ENCODE measurements around the gene BMP6. TPM values are rescaled to one million over a fixed set of nuclear protein-coding genes. Genes with fewer than 3 reads are reported as not detected.

The BMP6 gene
- total and polyA plus RNA-seq, 10 of the 15 experiments (the other 5 are each of a cell fraction or from before 2014, with no cell fraction given): 0.02 to 0.15 (median 0.05) TPM; not detected in 5

GRCh38 chr6:7924867-7925266 lies 199.0 kb downstream of the BMP6 start (continued):
- TF ChIP-seq, protein P1, sequence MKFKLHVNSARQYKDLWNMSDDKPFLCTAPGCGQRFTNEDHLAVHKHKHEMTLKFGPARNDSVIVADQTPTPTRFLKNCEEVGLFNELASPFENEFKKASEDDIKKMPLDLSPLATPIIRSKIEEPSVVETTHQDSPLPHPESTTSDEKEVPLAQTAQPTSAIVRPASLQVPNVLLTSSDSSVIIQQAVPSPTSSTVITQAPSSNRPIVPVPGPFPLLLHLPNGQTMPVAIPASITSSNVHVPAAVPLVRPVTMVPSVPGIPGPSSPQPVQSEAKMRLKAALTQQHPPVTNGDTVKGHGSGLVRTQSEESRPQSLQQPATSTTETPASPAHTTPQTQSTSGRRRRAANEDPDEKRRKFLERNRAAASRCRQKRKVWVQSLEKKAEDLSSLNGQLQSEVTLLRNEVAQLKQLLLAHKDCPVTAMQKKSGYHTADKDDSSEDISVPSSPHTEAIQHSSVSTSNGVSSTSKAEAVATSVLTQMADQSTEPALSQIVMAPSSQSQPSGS (IDR thresholded peaks at IDR 0.05; ENCODE audit: low read length): no peak
- TF ChIP-seq ZZZ3 (IDR thresholded peaks at IDR 0.05; ENCODE audit: control insufficient read depth, insufficient read length, low read depth) (no peak), CREB1 (IDR thresholded peaks at IDR 0.05; ENCODE audit: low read depth) (no peak), IRF5 (IDR thresholded peaks at IDR 0.05; ENCODE audit: borderline replicate concordance) (no peak), HDAC2 (IDR thresholded peaks at IDR 0.05) (no peak), SREBF2 (IDR thresholded peaks at IDR 0.05; ENCODE audit: low read length) (no peak), PML (IDR thresholded peaks at IDR 0.05; ENCODE audit: low read length) (no peak), ZBTB4 (CRISPR knock-in tag; IDR thresholded peaks at IDR 0.05) (no peak)
- TF ChIP-seq, protein P2, sequence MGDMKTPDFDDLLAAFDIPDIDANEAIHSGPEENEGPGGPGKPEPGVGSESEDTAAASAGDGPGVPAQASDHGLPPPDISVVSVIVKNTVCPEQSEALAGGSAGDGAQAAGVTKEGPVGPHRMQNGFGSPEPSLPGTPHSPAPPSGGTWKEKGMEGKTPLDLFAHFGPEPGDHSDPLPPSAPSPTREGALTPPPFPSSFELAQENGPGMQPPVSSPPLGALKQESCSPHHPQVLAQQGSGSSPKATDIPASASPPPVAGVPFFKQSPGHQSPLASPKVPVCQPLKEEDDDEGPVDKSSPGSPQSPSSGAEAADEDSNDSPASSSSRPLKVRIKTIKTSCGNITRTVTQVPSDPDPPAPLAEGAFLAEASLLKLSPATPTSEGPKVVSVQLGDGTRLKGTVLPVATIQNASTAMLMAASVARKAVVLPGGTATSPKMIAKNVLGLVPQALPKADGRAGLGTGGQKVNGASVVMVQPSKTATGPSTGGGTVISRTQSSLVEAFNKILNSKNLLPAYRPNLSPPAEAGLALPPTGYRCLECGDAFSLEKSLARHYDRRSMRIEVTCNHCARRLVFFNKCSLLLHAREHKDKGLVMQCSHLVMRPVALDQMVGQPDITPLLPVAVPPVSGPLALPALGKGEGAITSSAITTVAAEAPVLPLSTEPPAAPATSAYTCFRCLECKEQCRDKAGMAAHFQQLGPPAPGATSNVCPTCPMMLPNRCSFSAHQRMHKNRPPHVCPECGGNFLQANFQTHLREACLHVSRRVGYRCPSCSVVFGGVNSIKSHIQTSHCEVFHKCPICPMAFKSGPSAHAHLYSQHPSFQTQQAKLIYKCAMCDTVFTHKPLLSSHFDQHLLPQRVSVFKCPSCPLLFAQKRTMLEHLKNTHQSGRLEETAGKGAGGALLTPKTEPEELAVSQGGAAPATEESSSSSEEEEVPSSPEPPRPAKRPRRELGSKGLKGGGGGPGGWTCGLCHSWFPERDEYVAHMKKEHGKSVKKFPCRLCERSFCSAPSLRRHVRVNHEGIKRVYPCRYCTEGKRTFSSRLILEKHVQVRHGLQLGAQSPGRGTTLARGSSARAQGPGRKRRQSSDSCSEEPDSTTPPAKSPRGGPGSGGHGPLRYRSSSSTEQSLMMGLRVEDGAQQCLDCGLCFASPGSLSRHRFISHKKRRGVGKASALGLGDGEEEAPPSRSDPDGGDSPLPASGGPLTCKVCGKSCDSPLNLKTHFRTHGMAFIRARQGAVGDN (IDR thresholded peaks at IDR 0.05): no peak

Other genes starting within 250 kb of the BMP6 start
- gene DSP, start 184.4 kb upstream of the BMP6 start, total RNA-seq (2014; rRNA removed): under 0.01 TPM in 1 of 2 replicates, not detected in the other
- gene DSP, start 184.4 kb upstream of the BMP6 start, total RNA-seq (2014; rRNA removed; fragmentation: Illumina TruSeq; extraction: Trizol): not detected in 2 replicates
- gene DSP, start 184.4 kb upstream of the BMP6 start, total RNA-seq (2021): 0.21 and 0.36 TPM in 2 replicates
- 0.01 TPM in 1 of 2 replicates, not detected in the other for gene DSP, start 184.4 kb upstream of the BMP6 start, polyA plus RNA-seq (2011; rRNA removed)
- gene DSP, start 184.4 kb upstream of the BMP6 start, polyA plus RNA-seq (2014; fragmentation: Illumina TruSeq; extraction: Trizol): 0.01 TPM in 1 of 2 replicates, not detected in the other
- gene DSP, start 184.4 kb upstream of the BMP6 start, polyA plus RNA-seq (2014; fragmentation: Nextera tagmentation; extraction: Ambion mirVana): not detected
- not detected in 2 replicates for gene DSP, start 184.4 kb upstream of the BMP6 start, polyA plus RNA-seq (2014; rRNA removed)
- under 1 TPM; 0.07 to 0.23 TPM for gene DSP, start 184.4 kb upstream of the BMP6 start, polyA plus RNA-seq (2016; fragmentation: Nextera tagmentation; extraction: Ambion mirVana)
- gene SNRNP48, start 135.9 kb upstream of the BMP6 start, total RNA-seq (2014; rRNA removed): 8.8 and 11.7 TPM in 2 replicates
- gene SNRNP48, start 135.9 kb upstream of the BMP6 start, total RNA-seq (2014; rRNA removed; fragmentation: Illumina TruSeq; extraction: Trizol): 12.7 and 12.8 TPM in 2 replicates
- 7.6 and 10.5 TPM in 2 replicates for gene SNRNP48, start 135.9 kb upstream of the BMP6 start, total RNA-seq (2021)
- 14.4 and 23.2 TPM in 2 replicates for gene SNRNP48, start 135.9 kb upstream of the BMP6 start, polyA plus RNA-seq (2011; rRNA removed)
- gene SNRNP48, start 135.9 kb upstream of the BMP6 start, polyA plus RNA-seq (2014; fragmentation: Illumina TruSeq; extraction: Trizol): 14.1 and 19.4 TPM in 2 replicates
- 1 to 10 TPM; 3.2 to 5.0 TPM for gene SNRNP48, start 135.9 kb upstream of the BMP6 start, polyA plus RNA-seq (2014; fragmentation: Nextera tagmentation; extraction: Ambion mirVana)
- 7.1 and 9.1 TPM in 2 replicates for gene SNRNP48, start 135.9 kb upstream of the BMP6 start, polyA plus RNA-seq (2014; rRNA removed)
- gene SNRNP48, start 135.9 kb upstream of the BMP6 start, polyA plus RNA-seq (2016; fragmentation: Nextera tagmentation; extraction: Ambion mirVana): 1 to 10 TPM; 5.4 to 6.9 TPM
- gene TXNDC5, start 184.7 kb downstream of the BMP6 start, total RNA-seq (2014; rRNA removed): 173 and 181 TPM in 2 replicates
- 128 and 143 TPM in 2 replicates for gene TXNDC5, start 184.7 kb downstream of the BMP6 start, total RNA-seq (2014; rRNA removed; fragmentation: Illumina TruSeq; extraction: Trizol)
- 131 and 143 TPM in 2 replicates for gene TXNDC5, start 184.7 kb downstream of the BMP6 start, total RNA-seq (2021)
- gene TXNDC5, start 184.7 kb downstream of the BMP6 start, polyA plus RNA-seq (2011; rRNA removed): 38.2 and 50.1 TPM in 2 replicates
- gene TXNDC5, start 184.7 kb downstream of the BMP6 start, polyA plus RNA-seq (2014; fragmentation: Illumina TruSeq; extraction: Trizol): 135 and 145 TPM in 2 replicates
- 10 to 100 TPM; 38.1 to 46.7 TPM for gene TXNDC5, start 184.7 kb downstream of the BMP6 start, polyA plus RNA-seq (2014; fragmentation: Nextera tagmentation; extraction: Ambion mirVana)
- 122 and 129 TPM in 2 replicates for gene TXNDC5, start 184.7 kb downstream of the BMP6 start, polyA plus RNA-seq (2014; rRNA removed)
- gene TXNDC5, start 184.7 kb downstream of the BMP6 start, polyA plus RNA-seq (2016; fragmentation: Nextera tagmentation; extraction: Ambion mirVana): 100 to 1,000 TPM in 1 of 2 experiments, 1 to 10 TPM in 1; 7.2 to 165 TPM